K562 (cell line): ENCODE data around the gene ZMYND19. TPM values are rescaled to one million over a fixed set of nuclear protein-coding genes. Genes with fewer than 3 reads are reported as not detected.

Experiments
- FOS ChIP-seq: IDR thresholded peaks from 3 replicates; pipeline ENCODE4 v1.6.1; 2011; ENCODE audit not compliant: insufficient read length; ENCODE audit errors: extremely low read depth
- NFE2L1 ChIP-seq: fragments of 450-650 bp; IDR thresholded peaks from 2 replicates; pipeline ENCODE4 v1.6.1; 2016; ENCODE audit warnings: missing genetic modification characterization, low read depth, mild to moderate bottlenecking, missing compliant biosample characterization, moderate library complexity, borderline replicate concordance
- RCOR1 ChIP-seq, 2 experiments: IDR thresholded peaks; 2 replicates each; pipeline ENCODE4 v1.6.1; 2012; ENCODE audit warnings: low read depth in 2 of 2, low read length in 2 of 2, borderline replicate concordance in 1 of 2, improper control_type of control experiment in 1 of 2
- RREB1 ChIP-seq: fragments of 250-450 bp; sonication (Bioruptor Pico); IDR thresholded peaks from 2 replicates; pipeline ENCODE4 v1.4.0; 2020
- SIN3A ChIP-seq, 2 experiments: fragments of 150-350 bp in 1 of 2; IDR thresholded peaks; 2 replicates each; pipeline ENCODE4 v1.6.1; 2011 to 2016; ENCODE audit warnings: borderline replicate concordance in 2 of 2, low read depth in 2 of 2, low read length in 2 of 2, mild to moderate bottlenecking in 2 of 2, moderate library complexity in 2 of 2; ENCODE audit not compliant: control insufficient read depth in 1 of 2
- STAT6 ChIP-seq: sonication (generic); formaldehyde crosslinking; IDR thresholded peaks from 2 replicates; pipeline ENCODE4 v1.8.1; 2023; ENCODE audit warnings: mild to moderate bottlenecking, missing genetic modification reagents
- SUPT5H ChIP-seq: fragments of 450-650 bp; IDR thresholded peaks from 2 replicates; pipeline ENCODE4 v1.6.1; 2016
- TRIM24 ChIP-seq, 2 experiments: fragments of 450-650 bp; IDR thresholded peaks; 2 replicates each; pipeline ENCODE4 v1.6.1; 2016
- U2AF1 ChIP-seq: fragments of 200-400 bp; formaldehyde crosslinking; optimal IDR thresholded peaks from 2 replicates; pipeline ENCODE3; 2017; ENCODE audit warnings: mild to moderate bottlenecking, low read depth, low read length, moderate library complexity
- ZBTB17 ChIP-seq: fragments of 450-650 bp; formaldehyde crosslinking; IDR thresholded peaks from 2 replicates; pipeline ENCODE4 v1.4.0; 2020; ENCODE audit warnings: mild to moderate bottlenecking
- ZNF212 ChIP-seq: fragments of 450-650 bp; formaldehyde crosslinking; IDR thresholded peaks from 2 replicates; pipeline ENCODE4 v1.4.0; 2020; ENCODE audit warnings: mild to moderate bottlenecking
- ZNF224 ChIP-seq: sonication (generic); formaldehyde crosslinking; IDR thresholded peaks from 2 replicates; pipeline ENCODE4 v1.8.0; 2022; ENCODE audit warnings: mild to moderate bottlenecking, missing genetic modification reagents
- ZNF57 ChIP-seq: fragments of 450-650 bp; formaldehyde crosslinking; IDR thresholded peaks from 2 replicates; pipeline ENCODE4 v1.4.0; 2020; ENCODE audit warnings: mild to moderate bottlenecking, moderate library complexity
- polyA plus RNA-seq, 8 experiments: library from polyadenylated mRNA; depleted of rRNA in 4 of 8; stranded (reverse) in 5 of 8; unstranded in 3 of 8; fragments of >200 nt; fragmentation: Nextera tagmentation in 2 of 8; fragmentation: Illumina TruSeq in 1 of 8; extraction: Ambion mirVana in 2 of 8; extraction: Trizol in 1 of 8; gene quantifications; 2 replicates each; pipeline versions ENCODE4 v1.2.1 to v1.2.3, GENCODE V29; 2011 to 2014; ENCODE audit warnings: inconsistent platforms in 1 of 8, missing spikeins in 1 of 8
- total RNA-seq, 7 experiments: library from RNA; depleted of rRNA in 6 of 7; stranded (reverse); fragments of >200 nt in 6 of 7; fragmentation: Illumina TruSeq in 2 of 7; extraction: Trizol in 2 of 7; gene quantifications; 2 replicates each; pipeline versions ENCODE4 v1.2.1 to v1.2.3, GENCODE V29; 2011 to 2021; ENCODE audit warnings: low replicate concordance in 1 of 7
- TF ChIP-seq, protein P1 (sequence below): fragments of 250-450 bp; sonication (Bioruptor Pico); IDR thresholded peaks from 2 replicates; pipeline ENCODE4 v1.5.0; 2021
- TF ChIP-seq, protein P2 (sequence below), 2 experiments: fragments of 450-650 bp; conservative IDR thresholded peaks; 2 replicates each; pipeline ENCODE4 v1.6.1; 2017; ENCODE audit warnings: mild to moderate bottlenecking in 2 of 2, moderate library complexity in 2 of 2

ZMYND19 gene
- total and polyA plus RNA-seq, 9 of the 15 experiments (the other 6 are each of a cell fraction or from before 2014, with no cell fraction given): 1.0 to 86.7 (median 44.0) TPM

DNA sequence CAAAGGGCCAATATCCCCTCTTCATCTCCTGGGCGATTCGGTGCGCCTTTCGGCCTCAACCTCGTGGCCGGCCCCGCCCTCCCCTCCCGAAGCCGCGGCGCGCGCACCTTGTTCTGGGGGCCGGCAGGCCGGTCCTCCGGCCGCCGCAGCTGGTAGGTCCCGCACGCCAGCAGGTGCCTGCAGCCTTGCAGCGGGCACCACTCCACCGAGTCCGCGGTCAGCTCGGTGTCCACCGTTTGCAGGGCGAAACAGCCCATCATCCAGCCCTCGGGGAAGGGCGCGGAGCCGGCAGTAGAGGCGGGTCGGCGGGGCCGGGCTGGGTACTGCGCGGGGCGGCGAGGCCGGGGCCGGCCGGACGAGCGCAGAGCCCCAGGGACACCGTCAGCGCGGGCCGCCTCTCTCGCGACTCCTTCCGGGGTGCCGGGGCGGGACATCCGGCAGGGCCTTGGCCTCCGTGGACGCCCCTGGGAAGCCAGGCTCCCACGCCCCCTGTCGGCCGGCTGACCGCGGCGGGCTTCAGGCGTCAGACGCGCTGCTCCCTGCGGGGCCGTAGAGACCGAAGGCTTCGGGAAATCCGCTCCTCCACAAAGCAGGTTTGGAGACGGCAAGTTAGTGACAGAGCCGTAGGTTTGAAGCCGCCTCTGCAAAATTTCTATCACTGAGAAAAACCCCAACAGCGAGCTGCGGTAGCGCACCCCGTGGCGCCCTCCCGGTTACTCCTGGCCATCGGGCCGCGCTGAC, 11.6 kb downstream of the ZMYND19 start, which contains the start of gene DPH7 (continued):
- peak; percentile 57; the same call in 1 of the 2 replicates for TF ChIP-seq RREB1 (CRISPR knock-in tag)
- TF ChIP-seq FOS: no peak
- TF ChIP-seq TRIM24 (IDR thresholded peaks at IDR 0.05): peak in 1 of 2 experiments; percentile 72; a peak in 2 of 4 replicates
- TF ChIP-seq ZNF212 (CRISPR knock-in tag): 0 out of 2 replicates have a peak, but pooled peaks have one; percentile 44
- TF ChIP-seq, protein P1, sequence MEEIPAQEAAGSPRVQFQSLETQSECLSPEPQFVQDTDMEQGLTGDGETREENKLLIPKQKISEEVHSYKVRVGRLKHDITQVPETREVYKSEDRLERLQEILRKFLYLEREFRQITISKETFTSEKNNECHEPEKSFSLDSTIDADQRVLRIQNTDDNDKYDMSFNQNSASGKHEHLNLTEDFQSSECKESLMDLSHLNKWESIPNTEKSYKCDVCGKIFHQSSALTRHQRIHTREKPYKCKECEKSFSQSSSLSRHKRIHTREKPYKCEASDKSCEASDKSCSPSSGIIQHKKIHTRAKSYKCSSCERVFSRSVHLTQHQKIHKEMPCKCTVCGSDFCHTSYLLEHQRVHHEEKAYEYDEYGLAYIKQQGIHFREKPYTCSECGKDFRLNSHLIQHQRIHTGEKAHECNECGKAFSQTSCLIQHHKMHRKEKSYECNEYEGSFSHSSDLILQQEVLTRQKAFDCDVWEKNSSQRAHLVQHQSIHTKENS (CRISPR knock-in tag): no peak
- TF ChIP-seq RCOR1 (IDR thresholded peaks at IDR 0.05; ENCODE audit: borderline replicate concordance in 1 of 2, low read depth in 2 of 2, low read length in 2 of 2): peak in 1 of 2 experiments; percentile 43; a peak in 1 of 4 replicates
- TF ChIP-seq ZNF57 (CRISPR knock-in tag): no peak
- no peak for TF ChIP-seq ZNF224
- no peak for TF ChIP-seq NFE2L1 (tag)
- peak; percentile 52 to 73; a peak in 1 of 4 replicates for TF ChIP-seq SIN3A (IDR thresholded peaks at IDR 0.05; ENCODE audit: borderline replicate concordance in 2 of 2, control insufficient read depth in 1 of 2, low read depth in 2 of 2, low read length in 2 of 2)
- peak; percentile 72; the same call in 1 of the 2 replicates for TF ChIP-seq SUPT5H
- peak; percentile 85 for TF ChIP-seq ZBTB17 (CRISPR knock-in tag)
- no peak for TF ChIP-seq STAT6 (CRISPR knock-in tag)
- peak; percentile 66 for TF ChIP-seq U2AF1
- TF ChIP-seq, protein P2, sequence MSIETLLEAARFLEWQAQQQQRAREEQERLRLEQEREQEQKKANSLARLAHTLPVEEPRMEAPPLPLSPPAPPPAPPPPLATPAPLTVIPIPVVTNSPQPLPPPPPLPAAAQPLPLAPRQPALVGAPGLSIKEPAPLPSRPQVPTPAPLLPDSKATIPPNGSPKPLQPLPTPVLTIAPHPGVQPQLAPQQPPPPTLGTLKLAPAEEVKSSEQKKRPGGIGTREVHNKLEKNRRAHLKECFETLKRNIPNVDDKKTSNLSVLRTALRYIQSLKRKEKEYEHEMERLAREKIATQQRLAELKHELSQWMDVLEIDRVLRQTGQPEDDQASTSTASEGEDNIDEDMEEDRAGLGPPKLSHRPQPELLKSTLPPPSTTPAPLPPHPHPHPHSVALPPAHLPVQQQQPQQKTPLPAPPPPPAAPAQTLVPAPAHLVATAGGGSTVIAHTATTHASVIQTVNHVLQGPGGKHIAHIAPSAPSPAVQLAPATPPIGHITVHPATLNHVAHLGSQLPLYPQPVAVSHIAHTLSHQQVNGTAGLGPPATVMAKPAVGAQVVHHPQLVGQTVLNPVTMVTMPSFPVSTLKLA (conservative IDR thresholded peaks at IDR 0.05): peak; percentile 80 to 92; a peak in 3 of 4 replicates
